ENCODE data around the gene ADCY5. TPM values are rescaled to one million over a fixed set of nuclear protein-coding genes. Genes with fewer than 3 reads are reported as not detected.

ADCY5 gene
- total RNA-seq, 1 donor = under 0.01 TPM

- H3K4me3 ChIP-seq (ENCODE audit: low read depth, low read length) = no peak overlapping the region
- no peak for TF ChIP-seq CTCF (IDR thresholded peaks at IDR 0.05; ENCODE audit: insufficient read depth, low read length)
- DNase-seq (ENCODE audit: low read depth) = peak; percentile 85
Measured at GRCh38 chr3:123271466-123272159, 177.3 kb downstream of the ADCY5 start.

- no peak overlapping the region for H3K4me3 ChIP-seq (ENCODE audit: low read depth, low read length)
- no peak for DNase-seq (ENCODE audit: low read depth)
- no peak for TF ChIP-seq CTCF (IDR thresholded peaks at IDR 0.05; ENCODE audit: insufficient read depth, low read length)
Measured at GRCh38 chr3:123270818-123271217, 178.1 kb downstream of the ADCY5 start.

GRCh38 chr3:123267821-123268220 lies 181.1 kb downstream of the ADCY5 start:
- TF ChIP-seq CTCF (IDR thresholded peaks at IDR 0.05; ENCODE audit: insufficient read depth, low read length) = peak; percentile 14
- peak; percentile 5 for DNase-seq (ENCODE audit: low read depth)
- no peak overlapping the region for H3K4me3 ChIP-seq (ENCODE audit: low read depth, low read length)

- no peak for DNase-seq (ENCODE audit: low read depth)
- no peak overlapping the region for H3K4me3 ChIP-seq (ENCODE audit: low read depth, low read length)
Measured at GRCh38 chr3:123263941-123264340, 184.9 kb downstream of the ADCY5 start.

GRCh38 chr3:123262868-123263267 lies 186.0 kb downstream of the ADCY5 start:
- TF ChIP-seq CTCF (IDR thresholded peaks at IDR 0.05; ENCODE audit: insufficient read depth, low read length) = no peak
- no peak overlapping the region for H3K4me3 ChIP-seq (ENCODE audit: low read depth, low read length)
- DNase-seq (ENCODE audit: low read depth) = no peak

More at GRCh38 chr3:123263941-123264340, 184.9 kb downstream of the ADCY5 start:
- TF ChIP-seq CTCF (IDR thresholded peaks at IDR 0.05; ENCODE audit: insufficient read depth, low read length) = no peak

GRCh38 chr3:123262226-123262625 lies 186.7 kb downstream of the ADCY5 start:
- H3K4me3 ChIP-seq (ENCODE audit: low read depth, low read length) = no peak overlapping the region
- TF ChIP-seq CTCF (IDR thresholded peaks at IDR 0.05; ENCODE audit: insufficient read depth, low read length) = no peak

GRCh38 chr3:123261666-123262065 lies 187.2 kb downstream of the ADCY5 start:
- TF ChIP-seq CTCF (IDR thresholded peaks at IDR 0.05; ENCODE audit: insufficient read depth, low read length) = no peak
- no peak for DNase-seq (ENCODE audit: low read depth)
- H3K4me3 ChIP-seq (ENCODE audit: low read depth, low read length) = no peak overlapping the region

More at GRCh38 chr3:123262226-123262625, 186.7 kb downstream of the ADCY5 start:
- no peak for DNase-seq (ENCODE audit: low read depth)

All from fibroblast of the aortic adventitia (primary cell).